ENCODE results near the gene CCR7.

The CCR7 gene

GRCh38 chr17:40510328-40510648 is 55.0 kb downstream of the CCR7 start:
- no peak for TF ChIP-seq CTCF (IDR thresholded peaks at IDR 0.05; ENCODE audit: borderline replicate concordance, control extremely low read depth, extremely low read depth, insufficient read depth, missing control alignments)
- no peak for DNase-seq (ENCODE audit: low spot score)
- in situ Hi-C loops (cut with MboI; ENCODE audit: low sequenced_read_pairs, unreplicated experiment): no loop called here

- no peak for DNase-seq (ENCODE audit: low spot score)
- in situ Hi-C loops (cut with MboI; ENCODE audit: low sequenced_read_pairs, unreplicated experiment): no loop called here
- TF ChIP-seq CTCF (IDR thresholded peaks at IDR 0.05; ENCODE audit: borderline replicate concordance, control extremely low read depth, extremely low read depth, insufficient read depth, missing control alignments): no peak
Observed at GRCh38 chr17:40509626-40510327, 55.5 kb downstream of the CCR7 start.

- TF ChIP-seq CTCF (IDR thresholded peaks at IDR 0.05; ENCODE audit: borderline replicate concordance, control extremely low read depth, extremely low read depth, insufficient read depth, missing control alignments): no peak
- no peak for DNase-seq (ENCODE audit: low spot score)
- in situ Hi-C loops (cut with MboI; ENCODE audit: low sequenced_read_pairs, unreplicated experiment): no loop called here
Observed at GRCh38 chr17:40506786-40507185, 58.5 kb downstream of the CCR7 start.

Measured in GM13976 (cell line).